ENCODE results near the gene MTREX. TPM values are rescaled to one million over a fixed set of nuclear protein-coding genes. Genes with fewer than 3 reads are reported as not detected.

Gene MTREX
- total and polyA plus RNA-seq, 4 donors: 17.4 to 88.4 (median 35.9) TPM

DNA sequence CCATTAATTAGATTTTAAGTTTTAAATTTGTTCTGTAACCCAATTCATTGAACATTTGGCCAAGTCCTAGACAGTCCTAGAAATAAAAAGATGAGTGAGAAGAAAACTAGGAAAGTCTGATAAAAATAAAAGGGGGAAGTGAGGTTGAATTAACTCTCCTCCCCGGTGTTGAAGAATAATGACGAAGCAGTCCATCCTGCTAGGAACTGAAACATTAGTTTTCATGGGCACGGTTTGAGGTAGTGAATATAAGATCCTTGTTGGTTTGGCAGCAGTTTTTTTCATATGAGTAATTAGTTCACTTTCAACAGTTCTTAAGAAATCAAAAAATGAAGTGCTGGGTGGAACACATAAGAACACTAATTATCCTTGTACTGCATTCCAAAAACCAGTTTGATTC is 103.1 kb downstream of the MTREX start:
- WGBS, 2 donors: 52 to 65% methylated on average over 3 of the region's 3 CpGs
- no peaks in the 10 kb centered on the region for H3K9me3 ChIP-seq (ENCODE audit: control insufficient read depth in 4 of 4, insufficient read depth in 3 of 4, low read length in 3 of 4)
- peaks cover 7 to 36% (median 10%) of the 10 kb centered on the region in 4 donors for H3K36me3 ChIP-seq (ENCODE audit: control insufficient read depth in 4 of 4, insufficient read depth in 4 of 4, low read length in 4 of 4)
- TF ChIP-seq, protein P1, sequence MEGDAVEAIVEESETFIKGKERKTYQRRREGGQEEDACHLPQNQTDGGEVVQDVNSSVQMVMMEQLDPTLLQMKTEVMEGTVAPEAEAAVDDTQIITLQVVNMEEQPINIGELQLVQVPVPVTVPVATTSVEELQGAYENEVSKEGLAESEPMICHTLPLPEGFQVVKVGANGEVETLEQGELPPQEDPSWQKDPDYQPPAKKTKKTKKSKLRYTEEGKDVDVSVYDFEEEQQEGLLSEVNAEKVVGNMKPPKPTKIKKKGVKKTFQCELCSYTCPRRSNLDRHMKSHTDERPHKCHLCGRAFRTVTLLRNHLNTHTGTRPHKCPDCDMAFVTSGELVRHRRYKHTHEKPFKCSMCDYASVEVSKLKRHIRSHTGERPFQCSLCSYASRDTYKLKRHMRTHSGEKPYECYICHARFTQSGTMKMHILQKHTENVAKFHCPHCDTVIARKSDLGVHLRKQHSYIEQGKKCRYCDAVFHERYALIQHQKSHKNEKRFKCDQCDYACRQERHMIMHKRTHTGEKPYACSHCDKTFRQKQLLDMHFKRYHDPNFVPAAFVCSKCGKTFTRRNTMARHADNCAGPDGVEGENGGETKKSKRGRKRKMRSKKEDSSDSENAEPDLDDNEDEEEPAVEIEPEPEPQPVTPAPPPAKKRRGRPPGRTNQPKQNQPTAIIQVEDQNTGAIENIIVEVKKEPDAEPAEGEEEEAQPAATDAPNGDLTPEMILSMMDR (IDR thresholded peaks at IDR 0.05; ENCODE audit: control extremely low read depth, extremely low read depth): no peak
- peaks cover 0 to 7% (median 2%) of the 10 kb centered on the region in 5 donors for H3K4me1 ChIP-seq (ENCODE audit: control insufficient read depth in 5 of 5, insufficient read depth in 5 of 5, low read length in 5 of 5)
- DNase-seq: no peak
- no peak overlapping the region for H3K4me3 ChIP-seq
- ATAC-seq (ENCODE audit: insufficient read depth, low FRiP score): no peak
- H3K27me3 ChIP-seq (ENCODE audit: control insufficient read depth in 3 of 3, insufficient read depth in 3 of 3, low read length in 2 of 3): no peaks in the 10 kb centered on the region
- H3K27ac ChIP-seq (ENCODE audit: low read depth in 1 of 2, low read length in 1 of 2): no peak overlapping the region
- H3K9ac ChIP-seq (ENCODE audit: insufficient read depth in 1 of 2, low read length in 2 of 2): no peak overlapping the region

DNA sequence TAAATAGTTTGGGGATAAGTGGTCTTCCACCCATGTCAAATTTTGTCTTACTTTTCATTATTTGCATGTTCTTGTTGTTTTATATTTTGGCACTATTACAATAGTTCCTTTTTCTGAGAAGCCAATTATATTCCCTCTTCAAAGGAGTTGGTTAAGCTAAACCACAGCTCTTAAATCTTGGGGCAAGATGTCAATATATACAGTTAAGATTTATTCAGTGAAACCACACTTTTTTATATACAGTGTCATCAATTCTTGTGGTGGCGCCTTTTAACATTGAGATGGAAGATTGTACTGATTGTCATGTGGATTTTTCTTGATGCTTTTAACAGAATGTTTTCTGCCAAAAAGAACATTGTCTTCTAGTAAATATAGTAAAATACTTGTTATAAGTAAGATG is 104.1 kb downstream of the MTREX start:
- Histone ChIP-seq H3K9ac (ENCODE audit: insufficient read depth in 1 of 2, low read length in 2 of 2) (no peak overlapping the region), H3K4me1 (ENCODE audit: control insufficient read depth in 5 of 5, insufficient read depth in 5 of 5, low read length in 5 of 5) (peaks cover 0 to 7% (median 2%) of the 10 kb centered on the region in 5 donors), H3K4me3 (no peak overlapping the region), H3K9me3 (ENCODE audit: control insufficient read depth in 4 of 4, insufficient read depth in 3 of 4, low read length in 3 of 4) (no peaks in the 10 kb centered on the region), H3K27me3 (ENCODE audit: control insufficient read depth in 3 of 3, insufficient read depth in 3 of 3, low read length in 2 of 3) (no peaks in the 10 kb centered on the region), H3K36me3 (ENCODE audit: control insufficient read depth in 4 of 4, insufficient read depth in 4 of 4, low read length in 4 of 4) (peaks cover 3 to 30% (median 6%) of the 10 kb centered on the region in 4 donors), H3K27ac (ENCODE audit: low read depth in 1 of 2, low read length in 1 of 2) (no peak overlapping the region)
- no peak for DNase-seq
- 92% methylated on average over 1 of the region's 1 CpG for WGBS, 2 donors
- ATAC-seq (ENCODE audit: insufficient read depth, low FRiP score): no peak
- TF ChIP-seq, protein P1 (IDR thresholded peaks at IDR 0.05; ENCODE audit: control extremely low read depth, extremely low read depth): no peak

DNA sequence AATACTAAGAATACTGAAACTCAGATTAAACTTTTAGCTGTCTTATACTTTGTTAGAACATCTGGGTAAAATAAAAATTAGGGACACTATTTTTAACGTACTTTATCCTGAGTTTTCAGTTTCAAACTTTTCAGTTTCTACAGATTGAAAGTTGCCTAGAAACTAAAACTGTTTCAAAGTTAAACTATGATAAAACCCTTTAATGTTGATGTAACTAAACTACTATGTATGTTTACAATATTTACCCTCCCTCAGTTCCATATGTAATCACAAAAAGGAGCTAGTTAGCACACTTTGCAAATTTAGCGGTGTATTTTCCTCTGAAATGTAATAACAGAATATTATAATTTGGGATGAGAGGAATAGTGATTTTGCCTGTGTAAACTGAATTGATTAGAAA is 105.9 kb downstream of the MTREX start:
- ATAC-seq (ENCODE audit: insufficient read depth, low FRiP score) (no peak), DNase-seq (no peak)
- H3K4me3 ChIP-seq: no peak overlapping the region
- peaks cover 3 to 33% (median 5%) of the 10 kb centered on the region in 4 donors for H3K36me3 ChIP-seq (ENCODE audit: control insufficient read depth in 4 of 4, insufficient read depth in 4 of 4, low read length in 4 of 4)
- peaks cover 0 to 7% (median 2%) of the 10 kb centered on the region in 5 donors for H3K4me1 ChIP-seq (ENCODE audit: control insufficient read depth in 5 of 5, insufficient read depth in 5 of 5, low read length in 5 of 5)
- H3K9me3 ChIP-seq (ENCODE audit: control insufficient read depth in 4 of 4, insufficient read depth in 3 of 4, low read length in 3 of 4): no peaks in the 10 kb centered on the region
- TF ChIP-seq, protein P1 (IDR thresholded peaks at IDR 0.05; ENCODE audit: control extremely low read depth, extremely low read depth): no peak
- 93 to 96% methylated on average over 2 of the region's 2 CpGs for WGBS, 2 donors
- no peaks in the 10 kb centered on the region for H3K27me3 ChIP-seq (ENCODE audit: control insufficient read depth in 3 of 3, insufficient read depth in 3 of 3, low read length in 2 of 3)
- H3K27ac ChIP-seq (ENCODE audit: low read depth in 1 of 2, low read length in 1 of 2): no peak overlapping the region
- no peak overlapping the region for H3K9ac ChIP-seq (ENCODE audit: insufficient read depth in 1 of 2, low read length in 2 of 2)

- Histone ChIP-seq H3K27me3 (ENCODE audit: control insufficient read depth in 3 of 3, insufficient read depth in 3 of 3, low read length in 2 of 3) (no peaks in the 10 kb centered on the region), H3K9me3 (ENCODE audit: control insufficient read depth in 4 of 4, insufficient read depth in 3 of 4, low read length in 3 of 4) (no peaks in the 10 kb centered on the region), H3K36me3 (ENCODE audit: control insufficient read depth in 4 of 4, insufficient read depth in 4 of 4, low read length in 4 of 4) (peaks cover 0 to 38% (median 3%) of the 10 kb centered on the region in 4 donors), H3K4me1 (ENCODE audit: control insufficient read depth in 5 of 5, insufficient read depth in 5 of 5, low read length in 5 of 5) (peaks cover 0 to 19% (median 6%) of the 10 kb centered on the region in 5 donors), H3K9ac (ENCODE audit: insufficient read depth in 1 of 2, low read length in 2 of 2) (no peak overlapping the region), H3K27ac (ENCODE audit: low read depth in 1 of 2, low read length in 1 of 2) (no peak overlapping the region), H3K4me3 (no peak overlapping the region)
- TF ChIP-seq, protein P1 (IDR thresholded peaks at IDR 0.05; ENCODE audit: control extremely low read depth, extremely low read depth): no peak
- no peak for ATAC-seq (ENCODE audit: insufficient read depth, low FRiP score)
- no peak for DNase-seq
These were observed 107.3 kb downstream of the MTREX start for GRCh38 chr5:55415071-55415470.

Measured in lung (tissue), 12 donors.